Kidney (tissue), 14 donors: Measurements from ENCODE around the gene TNNI2. TPM values are rescaled to one million over a fixed set of nuclear protein-coding genes. Genes with fewer than 3 reads are reported as not detected.

Experiments used
- DNase-seq, 5 donors: peaks; one replicate each; pipeline ENCODE4 v3.0.0-alpha.2; 2013 to 2020
- FAIRE-seq: peaks from 2 replicates; lab custom pipeline; 2012; peaks lifted over from hg19 to GRCh38; lab: Jason Lieb, UNC
- H3K27ac ChIP-seq, 2 donors: one replicate each; pipeline ENCODE4 v1.7.0; 2013; ENCODE audit warnings: low read depth in 2 of 2, low read length in 2 of 2, inconsistent platforms in 1 of 2
- H3K27me3 ChIP-seq: one replicate; pipeline ENCODE4 v1.7.1; 2013; ENCODE audit warnings: low read length, inconsistent platforms; ENCODE audit not compliant: control insufficient read depth, insufficient read depth
- H3K36me3 ChIP-seq, 3 donors: one replicate each; pipeline versions ENCODE4 v1.7.0 to v1.7.1; 2013; ENCODE audit warnings: low read length in 3 of 3, control low read depth in 1 of 3, inconsistent platforms in 1 of 3; ENCODE audit not compliant: insufficient read depth in 3 of 3, control insufficient read depth in 2 of 3
- H3K4me1 ChIP-seq, 3 donors: one replicate each; pipeline versions ENCODE4 v1.7.0 to v1.7.1; 2013; ENCODE audit warnings: low read length in 3 of 3, inconsistent platforms in 1 of 3, low read depth in 1 of 3; ENCODE audit not compliant: control insufficient read depth in 2 of 3, insufficient read depth in 2 of 3
- H3K4me3 ChIP-seq, 3 donors: one replicate each; pipeline versions ENCODE4 v1.7.0 to v1.8.1; 2013; ENCODE audit warnings: low read length in 3 of 3, control low read depth in 1 of 3, inconsistent platforms in 1 of 3
- H3K9ac ChIP-seq, 3 donors: one replicate each; pipeline versions ENCODE4 v1.7.0 to v1.7.1; 2013; ENCODE audit warnings: low read length in 3 of 3, control low read depth in 1 of 3, inconsistent platforms in 1 of 3
- H3K9me3 ChIP-seq, 3 donors: one replicate each; pipeline versions ENCODE4 v1.7.0 to v1.7.1; 2013; ENCODE audit warnings: low read length in 3 of 3, control low read depth in 1 of 3, inconsistent platforms in 1 of 3; ENCODE audit not compliant: control insufficient read depth in 2 of 3, insufficient read depth in 1 of 3
- intact Hi-C: fragments of 100-400 bp; cut with DNase I; formaldehyde crosslinking; loops from one replicate; pipeline ENCODE4 v1.11.1; 2022
- polyA plus RNA-seq: library from polyadenylated mRNA; stranded (reverse); fragments of 350-450 nt; fragmentation: Illumina TruSeq; extraction: RNeasy Lipid Tissue Mini Kit (QIAGEN cat#74804); gene quantifications from one replicate; pipeline ENCODE4 v1.2.3, GENCODE V29; 2014; ENCODE audit warnings: low read depth, low replicate concordance; ENCODE audit not compliant: insufficient read depth
- total RNA-seq: library from RNA; stranded (reverse); fragmentation: NEBNext Ultra II Directional; extraction: Animal tissue kit (Norgen Biotek cat#: 25700); gene quantifications from one replicate; pipeline ENCODE4 v1.2.1, GENCODE V29; 2021
- TF ChIP-seq, protein P1 (sequence below): IDR thresholded peaks from 3 replicates; pipeline ENCODE4 v1.5.1; 2012; ENCODE audit warnings: mild to moderate bottlenecking, moderate library complexity, borderline replicate concordance; ENCODE audit not compliant: insufficient read depth; ENCODE audit errors: extremely low read depth
- donor health status: control.
- donor health status: control.
- donor health status: control.
- donor health status: control.
- donor health status: control.
- donor health status: DM: yes; HTN: yes; CAD: no.
- donor health status: Normal renal cell carcinoma (clear cell type).

The TNNI2 gene
- total and polyA plus RNA-seq, 2 donors from 2014 or later: 1.3 TPM; not detected in 1

DNA sequence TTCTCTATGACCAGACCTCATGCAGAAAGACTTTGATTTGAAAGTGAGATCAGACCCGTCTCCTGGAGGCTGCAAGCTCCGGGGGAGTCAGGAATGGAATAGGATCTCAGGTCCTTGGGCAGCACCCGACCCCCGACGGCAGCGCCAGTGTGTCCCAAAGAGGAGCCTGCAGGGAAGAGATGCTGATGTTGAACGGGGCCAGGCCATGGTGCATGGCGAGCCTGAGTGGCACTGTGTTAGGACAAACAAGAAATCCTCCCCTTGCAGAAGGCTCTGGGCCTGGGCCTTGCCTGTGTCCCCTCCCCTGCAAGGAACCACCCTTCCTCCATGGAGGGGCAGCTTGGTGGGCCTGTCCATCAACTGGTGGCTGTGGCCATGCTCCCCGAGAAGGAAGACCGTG lies 24.1 kb upstream of the TNNI2 start:
- FAIRE-seq (no peak), DNase-seq (no peak)
- no peaks in the 10 kb centered on the region for H3K4me1 ChIP-seq
- no peaks in the 10 kb centered on the region for H3K36me3 ChIP-seq
- no peak overlapping the region for H3K27ac ChIP-seq
- peaks cover 0 to 12% (median 2%) of the 10 kb centered on the region in 3 donors for H3K9me3 ChIP-seq
- no peak overlapping the region for H3K4me3 ChIP-seq
- H3K9ac ChIP-seq: no peak overlapping the region
- no peaks in the 10 kb centered on the region for H3K27me3 ChIP-seq
- TF ChIP-seq, protein P1, sequence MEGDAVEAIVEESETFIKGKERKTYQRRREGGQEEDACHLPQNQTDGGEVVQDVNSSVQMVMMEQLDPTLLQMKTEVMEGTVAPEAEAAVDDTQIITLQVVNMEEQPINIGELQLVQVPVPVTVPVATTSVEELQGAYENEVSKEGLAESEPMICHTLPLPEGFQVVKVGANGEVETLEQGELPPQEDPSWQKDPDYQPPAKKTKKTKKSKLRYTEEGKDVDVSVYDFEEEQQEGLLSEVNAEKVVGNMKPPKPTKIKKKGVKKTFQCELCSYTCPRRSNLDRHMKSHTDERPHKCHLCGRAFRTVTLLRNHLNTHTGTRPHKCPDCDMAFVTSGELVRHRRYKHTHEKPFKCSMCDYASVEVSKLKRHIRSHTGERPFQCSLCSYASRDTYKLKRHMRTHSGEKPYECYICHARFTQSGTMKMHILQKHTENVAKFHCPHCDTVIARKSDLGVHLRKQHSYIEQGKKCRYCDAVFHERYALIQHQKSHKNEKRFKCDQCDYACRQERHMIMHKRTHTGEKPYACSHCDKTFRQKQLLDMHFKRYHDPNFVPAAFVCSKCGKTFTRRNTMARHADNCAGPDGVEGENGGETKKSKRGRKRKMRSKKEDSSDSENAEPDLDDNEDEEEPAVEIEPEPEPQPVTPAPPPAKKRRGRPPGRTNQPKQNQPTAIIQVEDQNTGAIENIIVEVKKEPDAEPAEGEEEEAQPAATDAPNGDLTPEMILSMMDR: no peak
- intact Hi-C loops: no loop called here

DNA sequence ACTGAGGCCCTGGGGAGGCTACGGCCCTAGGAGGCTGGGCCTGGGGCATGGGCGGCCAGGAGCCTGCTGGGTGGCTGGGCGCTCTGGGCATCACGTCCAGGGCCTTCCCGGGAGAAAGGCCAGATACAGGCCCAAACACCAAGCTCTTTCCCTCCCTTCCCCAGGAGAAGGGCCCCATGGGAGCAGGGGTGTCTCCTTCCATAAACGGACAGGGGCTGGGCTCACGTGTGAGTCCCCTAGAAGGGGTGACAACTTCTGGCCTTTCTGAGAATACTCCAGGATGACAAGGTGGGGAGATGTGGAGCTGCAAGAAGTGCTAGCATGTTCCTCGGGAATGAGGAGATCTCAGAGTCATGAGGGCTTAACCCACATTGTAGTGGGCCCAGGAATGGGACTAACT lies 23.5 kb upstream of the TNNI2 start:
- no peak overlapping the region for H3K4me3 ChIP-seq
- no peaks in the 10 kb centered on the region for H3K27me3 ChIP-seq
- peaks cover 0 to 12% (median 2%) of the 10 kb centered on the region in 3 donors for H3K9me3 ChIP-seq
- H3K9ac ChIP-seq: no peak overlapping the region
- H3K27ac ChIP-seq: no peak overlapping the region
- intact Hi-C loops: no loop called here
- FAIRE-seq (no peak), DNase-seq (no peak)
- H3K4me1 ChIP-seq: no peaks in the 10 kb centered on the region
- H3K36me3 ChIP-seq: no peaks in the 10 kb centered on the region
- TF ChIP-seq, protein P1: no peak

DNA sequence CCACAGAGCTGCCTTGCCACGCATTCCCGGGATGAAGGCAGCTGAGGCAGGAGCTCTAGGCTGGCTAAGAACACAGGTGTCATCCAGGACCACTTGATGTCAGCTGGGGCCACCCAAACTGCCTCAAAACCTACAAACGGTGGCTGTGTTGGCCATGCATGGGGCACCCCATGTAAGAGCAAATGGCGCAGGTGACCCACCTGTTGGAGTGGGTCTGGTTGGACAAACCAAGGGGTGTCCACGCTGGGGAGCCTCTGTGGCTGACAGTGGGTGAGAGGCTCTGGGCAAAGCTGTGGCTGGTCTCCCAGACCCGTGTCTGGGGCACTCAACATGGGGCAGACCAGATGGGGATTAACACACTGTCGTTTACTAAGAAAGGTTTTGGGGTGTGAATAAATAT lies 23.0 kb upstream of the TNNI2 start:
- Histone ChIP-seq H3K9ac (no peak overlapping the region), H3K27me3 (no peaks in the 10 kb centered on the region), H3K9me3 (peaks cover 0 to 12% (median 2%) of the 10 kb centered on the region in 3 donors), H3K27ac (no peak overlapping the region), H3K4me1 (no peaks in the 10 kb centered on the region), H3K4me3 (no peak overlapping the region), H3K36me3 (no peaks in the 10 kb centered on the region)
- DNase-seq (no peak), FAIRE-seq (no peak)
- intact Hi-C loops: no loop called here
- TF ChIP-seq, protein P1: no peak

DNA sequence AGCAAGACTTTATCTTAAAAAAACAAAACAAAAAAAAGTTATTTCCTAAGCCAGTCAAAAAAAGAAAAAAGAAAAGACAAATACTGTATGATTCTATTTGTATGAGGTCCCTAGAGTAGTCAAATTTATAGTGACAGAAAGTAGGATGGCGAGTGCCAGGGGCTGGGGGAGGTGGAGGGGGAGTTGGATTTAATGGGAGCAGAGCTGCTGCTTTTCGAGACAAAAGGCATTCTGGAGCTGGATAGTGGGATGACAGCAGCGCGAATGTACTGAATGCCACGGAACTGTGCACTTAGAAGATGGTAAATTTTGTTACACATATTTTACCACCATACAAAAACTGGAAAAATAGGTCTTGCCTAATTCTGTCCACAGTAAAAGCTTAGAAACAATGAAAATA lies 21.8 kb upstream of the TNNI2 start:
- H3K4me3 ChIP-seq: no peak overlapping the region
- no peaks in the 10 kb centered on the region for H3K27me3 ChIP-seq
- TF ChIP-seq, protein P1: no peak
- FAIRE-seq (no peak), DNase-seq (no peak)
- H3K9me3 ChIP-seq: peaks cover 0 to 12% (median 2%) of the 10 kb centered on the region in 3 donors
- no peaks in the 10 kb centered on the region for H3K4me1 ChIP-seq
- intact Hi-C loops: no loop called here
- H3K27ac ChIP-seq: no peak overlapping the region
- no peaks in the 10 kb centered on the region for H3K36me3 ChIP-seq
- H3K9ac ChIP-seq: no peak overlapping the region
